H1 (cell line): ENCODE measurements around the gene PCP4. TPM values are rescaled to one million over a fixed set of nuclear protein-coding genes. Genes with fewer than 3 reads are reported as not detected.

ENCODE experiments used
- CTCF ChIA-PET: fragments of 300-600 bp; sonication (Branson Sonifier 250); formaldehyde crosslinking; loops from one replicate; lab custom pipeline; 2021; ENCODE audit not compliant: partially characterized antibody; lab: Charles Lee
- POLR2A ChIA-PET: fragments of 300-600 bp; sonication (Branson Sonifier 250); formaldehyde crosslinking; loops from one replicate; lab custom pipeline; 2021; ENCODE audit warnings: inconsistent platforms; ENCODE audit not compliant: partially characterized antibody; lab: Charles Lee
- DNase-seq, 2 experiments: peaks; one replicate each; pipeline versions ENCODE4 v3.0.0 to v3.0.0-alpha.2; 2010 to 2022; ENCODE audit warnings: low spot score in 2 of 2, low read depth in 1 of 2, mixed read lengths in 1 of 2
- FAIRE-seq: peaks from 2 replicates; lab custom pipeline; 2011; peaks lifted over from hg19 to GRCh38; lab: Jason Lieb, UNC
- H2AFZ ChIP-seq: 2 replicates; pipeline ENCODE4 v1.8.1; 2012; ENCODE audit warnings: low read length, inconsistent platforms
- H2AK5ac ChIP-seq: 2 replicates; pipeline ENCODE4 v1.6.1; 2013; ENCODE audit warnings: low read depth, low read length
- H2BK120ac ChIP-seq: replicated peaks from 2 replicates; pipeline ENCODE3; 2013; ENCODE audit warnings: low read depth, low read length, inconsistent platforms
- H2BK12ac ChIP-seq: 2 replicates; pipeline ENCODE4 v1.6.1; 2013; ENCODE audit warnings: low read depth, low read length
- H2BK15ac ChIP-seq: 2 replicates; pipeline ENCODE4 v1.6.1; 2013; ENCODE audit warnings: low read length
- H2BK20ac ChIP-seq: 2 replicates; pipeline ENCODE4 v1.6.1; 2013; ENCODE audit warnings: low read length
- H2BK5ac ChIP-seq: 2 replicates; pipeline ENCODE4 v1.6.1; 2013; ENCODE audit warnings: low read depth, low read length
- H3K14ac ChIP-seq: 2 replicates; pipeline ENCODE4 v1.6.1; 2013; ENCODE audit warnings: inconsistent platforms; ENCODE audit not compliant: insufficient read length
- H3K18ac ChIP-seq: 2 replicates; pipeline ENCODE4 v1.6.1; 2013; ENCODE audit warnings: low read length; ENCODE audit errors: extremely low read depth
- H3K23ac ChIP-seq: 2 replicates; pipeline ENCODE4 v1.6.1; 2013; ENCODE audit warnings: inconsistent platforms; ENCODE audit not compliant: insufficient read length
- H3K23me2 ChIP-seq: 2 replicates; pipeline ENCODE4 v1.6.1; 2013; ENCODE audit warnings: low read depth, low read length
- H3K27ac ChIP-seq: 2 replicates; pipeline ENCODE4 v1.6.1; 2011; ENCODE audit warnings: low read depth, low read length, inconsistent platforms
- H3K27me3 ChIP-seq, 4 experiments: replicated peaks in 1 of 4; 1 replicate in 1 of 4; 2 replicates in 3 of 4; pipeline versions ENCODE4 v1.6.1 to v1.8.1; 2011 to 2013; ENCODE audit warnings: low read length in 3 of 4, mild to moderate bottlenecking in 3 of 4, inconsistent platforms in 2 of 4, mixed read lengths in 2 of 4, moderate library complexity in 1 of 4; ENCODE audit not compliant: control insufficient read depth in 3 of 4, insufficient read depth in 3 of 4; ENCODE audit errors: extremely low read depth in 1 of 4
- H3K36me3 ChIP-seq, 4 experiments: 2 replicates each; pipeline versions ENCODE4 v1.6.1 to v1.8.1; 2011 to 2013; ENCODE audit warnings: mild to moderate bottlenecking in 4 of 4, low read length in 3 of 4, moderate library complexity in 2 of 4, control low read depth in 1 of 4, inconsistent platforms in 1 of 4; ENCODE audit not compliant: insufficient read depth in 4 of 4, control insufficient read depth in 2 of 4
- H3K4ac ChIP-seq: replicated peaks from 2 replicates; pipeline ENCODE3; 2013; ENCODE audit warnings: low read length, low read depth, mixed read lengths, inconsistent platforms; ENCODE audit not compliant: insufficient read length
- H3K4me1 ChIP-seq, 4 experiments: replicated peaks in 1 of 4; 1 replicate in 1 of 4; 2 replicates in 3 of 4; pipeline versions ENCODE4 v1.6.1 to v1.8.1; 2011 to 2013; ENCODE audit warnings: low read length in 3 of 4, inconsistent platforms in 2 of 4, mixed read lengths in 1 of 4; ENCODE audit not compliant: insufficient read depth in 4 of 4, control insufficient read depth in 3 of 4
- H3K4me2 ChIP-seq, 2 experiments: 2 replicates each; pipeline versions ENCODE4 v1.6.1 to v1.8.1; 2011 to 2013; ENCODE audit warnings: low read depth in 2 of 2, low read length in 2 of 2, control low read depth in 1 of 2, inconsistent platforms in 1 of 2, mild to moderate bottlenecking in 1 of 2; ENCODE audit not compliant: insufficient read depth in 1 of 2
- H3K4me3 ChIP-seq, 4 experiments: fragments of 200-600, 300-600 bp in 1 of 4; sonication (generic), shearing (Covaris generic), sonication (Bioruptor Twin) in 1 of 4; 2 replicates each; pipeline versions ENCODE4 v1.5.1 to v1.8.1; 2011 to 2016; ENCODE audit warnings: low read length in 4 of 4, low read depth in 3 of 4, control low read depth in 2 of 4, inconsistent platforms in 2 of 4, mild to moderate bottlenecking in 2 of 4, mixed read lengths in 1 of 4, moderate library complexity in 1 of 4; ENCODE audit not compliant: insufficient read depth in 2 of 4; ENCODE audit errors: extremely low read depth in 1 of 4
- H3K56ac ChIP-seq: replicated peaks from 2 replicates; pipeline ENCODE3; 2013; ENCODE audit warnings: low read depth, mild to moderate bottlenecking, mixed read lengths, low read length, inconsistent platforms; ENCODE audit not compliant: insufficient read length
- H3K79me1 ChIP-seq: 2 replicates; pipeline ENCODE4 v1.6.1; 2013; ENCODE audit warnings: low read depth, low read length, control low read depth
- H3K79me2 ChIP-seq, 2 experiments: 2 replicates each; pipeline versions ENCODE4 v1.6.1 to v1.8.1; 2012 to 2013; ENCODE audit warnings: low read length in 2 of 2, mild to moderate bottlenecking in 2 of 2, inconsistent platforms in 1 of 2; ENCODE audit not compliant: insufficient read depth in 2 of 2, control insufficient read depth in 1 of 2
- H3K9ac ChIP-seq, 4 experiments: replicated peaks in 1 of 4; 1 replicate in 1 of 4; 2 replicates in 3 of 4; pipeline versions ENCODE4 v1.6.1 to v1.8.1; 2011 to 2013; ENCODE audit warnings: low read depth in 3 of 4, low read length in 3 of 4, control low read depth in 2 of 4, mild to moderate bottlenecking in 2 of 4, moderate library complexity in 2 of 4, inconsistent platforms in 1 of 4; ENCODE audit errors: extremely low read depth in 1 of 4
- H3K9me3 ChIP-seq, 2 experiments: 2 replicates each; pipeline versions ENCODE4 v1.6.1 to v1.8.1; 2012 to 2013; ENCODE audit warnings: mild to moderate bottlenecking in 2 of 2, moderate library complexity in 2 of 2, control low read depth in 1 of 2, inconsistent platforms in 1 of 2, low read depth in 1 of 2, low read length in 1 of 2, mixed read lengths in 1 of 2; ENCODE audit not compliant: insufficient read depth in 2 of 2
- H4K20me1 ChIP-seq, 2 experiments: replicated peaks in 1 of 2; 2 replicates each; pipeline versions ENCODE3 to v1.8.1; 2011 to 2013; ENCODE audit warnings: inconsistent platforms in 2 of 2, low read length in 2 of 2, mild to moderate bottlenecking in 1 of 2; ENCODE audit not compliant: insufficient read depth in 2 of 2, control insufficient read depth in 1 of 2
- H4K5ac ChIP-seq: 2 replicates; pipeline ENCODE4 v1.6.1; 2013; ENCODE audit warnings: low read length, low read depth, mixed read lengths, inconsistent platforms; ENCODE audit not compliant: insufficient read length
- H4K8ac ChIP-seq: 2 replicates; pipeline ENCODE4 v1.8.0; 2013; ENCODE audit warnings: mild to moderate bottlenecking, moderate library complexity, low read length, inconsistent platforms; ENCODE audit not compliant: insufficient read depth; ENCODE audit errors: extremely low read depth
- H4K91ac ChIP-seq: replicated peaks from 2 replicates; pipeline ENCODE3; 2013; ENCODE audit warnings: low read length, mixed read lengths, inconsistent platforms; ENCODE audit not compliant: insufficient read length
- ATF2 ChIP-seq: IDR thresholded peaks from 2 replicates; pipeline ENCODE4 v1.6.1; 2012; ENCODE audit warnings: low read length, inconsistent platforms
- CBX5 ChIP-seq: fragments of 300-800, 300-1000 bp; sonication (generic); IDR thresholded peaks from 2 replicates; pipeline ENCODE4 v1.7.1; 2016; ENCODE audit warnings: antibody characterized with exemption, low read length, low read depth
- CEBPB ChIP-seq: IDR thresholded peaks from 2 replicates; pipeline ENCODE4 v1.6.1; 2012; ENCODE audit warnings: low read depth, low read length
- CTBP2 ChIP-seq: IDR thresholded peaks from 2 replicates; pipeline ENCODE4 v1.7.0; 2011; ENCODE audit warnings: borderline replicate concordance, mild to moderate bottlenecking, moderate library complexity, mixed read lengths, low read length; ENCODE audit not compliant: insufficient read depth, insufficient read length
- GABPA ChIP-seq: IDR thresholded peaks from 2 replicates; pipeline ENCODE4 v1.6.1; 2011; ENCODE audit warnings: mild to moderate bottlenecking, low read length, moderate library complexity, borderline replicate concordance; ENCODE audit not compliant: insufficient read depth
- GTF2F1 ChIP-seq: IDR thresholded peaks from 2 replicates; pipeline ENCODE4 v1.6.1; 2012; ENCODE audit warnings: low read depth, low read length, improper control_type of control experiment, borderline replicate concordance
- HDAC6 ChIP-seq: IDR thresholded peaks from one replicate; pipeline ENCODE4 v1.7.1; 2012; ENCODE audit warnings: low read depth, mild to moderate bottlenecking, inconsistent platforms, low read length, moderate library complexity
- MAX ChIP-seq: IDR thresholded peaks from 2 replicates; pipeline ENCODE4 v1.6.1; 2012; ENCODE audit warnings: inconsistent platforms
- SIN3A ChIP-seq, 2 experiments: IDR thresholded peaks in 1 of 2; conservative IDR thresholded peaks in 1 of 2; 2 replicates each; pipeline ENCODE4 v1.6.1; 2011 to 2012; ENCODE audit warnings: low read length in 2 of 2, improper control_type of control experiment in 1 of 2, low read depth in 1 of 2, mild to moderate bottlenecking in 1 of 2
- SP2 ChIP-seq: IDR thresholded peaks from 2 replicates; pipeline ENCODE4 v1.6.1; 2012; ENCODE audit warnings: mild to moderate bottlenecking, low read length, inconsistent platforms
- SP4 ChIP-seq: IDR thresholded peaks from 2 replicates; pipeline ENCODE4 v1.6.1; 2012; ENCODE audit warnings: low read length, inconsistent platforms
- SRF ChIP-seq: IDR thresholded peaks from 2 replicates; pipeline ENCODE4 v1.6.1; 2011; ENCODE audit warnings: mild to moderate bottlenecking, low read depth, low read length, moderate library complexity
- WGBS, 2 experiments: shearing (Covaris generic) in 1 of 2; methylation state at CpG; one replicate each; pipeline versions ENCODE4 v1.1.6 to v1.1.7; 2013 to 2015; ENCODE audit warnings: low lambda C conversion rate in 2 of 2, mixed read lengths in 2 of 2, inconsistent platforms in 1 of 2, low coverage in 1 of 2, missing lambda C conversion rate in 1 of 2; ENCODE audit not compliant: insufficient replicate concordance in 2 of 2, insufficient coverage in 1 of 2, insufficient read length in 1 of 2; ENCODE audit errors: extremely low coverage in 1 of 2, missing lambda C conversion rate in 1 of 2; 5-methylcytosine and 5-hydroxymethylcytosine counted together
- polyA plus RNA-seq, 7 experiments: library from polyadenylated mRNA; depleted of rRNA in 3 of 7; stranded (reverse) in 5 of 7; unstranded in 2 of 7; fragments of >200 nt in 5 of 7; fragments of 200-250 nt in 2 of 7; gene quantifications; 1 replicate in 5 of 7; 2 replicates in 1 of 7; 4 replicates in 1 of 7; pipeline versions ENCODE4 v1.2.1 to v1.2.3, GENCODE V29; 2011 to 2013; ENCODE audit warnings: missing spikeins in 2 of 7, mixed read lengths in 2 of 7
- total RNA-seq: library from RNA; stranded (reverse); fragmentation: NEBNext Ultra II Directional; extraction: Animal tissue kit (Norgen Biotek cat#: 25700); gene quantifications from 2 replicates; pipeline ENCODE4 v1.2.1, GENCODE V29; 2021

The PCP4 gene
- total and polyA plus RNA-seq, 2 of the 8 experiments (the other 6 are each of a cell fraction or from before 2014, with no cell fraction given), result 1.8 to 2.4 TPM

- H3K23ac ChIP-seq, result no peak overlapping the region
- no peaks in the 10 kb centered on the region for H3K79me2 ChIP-seq
- FAIRE-seq, result no peak
- H3K9ac ChIP-seq, result no peak overlapping the region
- H4K8ac ChIP-seq, result no peak overlapping the region
- no peak for DNase-seq
- ChIA-PET POLR2A (no interaction called here), CTCF (interaction anchor here (1.1 to 4.5 kb wide), 6 partner anchors 14 to 237 kb away, joined by 3 to 41 read pairs (median 3); partner anchors contain the start of gene PCP4)
- H3K4me1 ChIP-seq, result peaks cover 0 to 4% (median 0%) of the 10 kb centered on the region in 4 experiments; a peak in 1 of 7 replicates
- H3K79me1 ChIP-seq, result no peaks in the 10 kb centered on the region
- no peak overlapping the region for H3K56ac ChIP-seq
- H2AFZ ChIP-seq, result no peak overlapping the region
- H4K5ac ChIP-seq, result no peak overlapping the region
- H3K23me2 ChIP-seq, result no peaks in the 10 kb centered on the region
- no peak overlapping the region for H3K4me3 ChIP-seq
- H2BK120ac ChIP-seq, result no peak overlapping the region
- H4K91ac ChIP-seq, result no peak overlapping the region
- no peak overlapping the region for H3K4me2 ChIP-seq
- no peaks in the 10 kb centered on the region for H3K27me3 ChIP-seq
- H2BK20ac ChIP-seq, result no peak overlapping the region
- H2AK5ac ChIP-seq, result no peak overlapping the region
- H2BK5ac ChIP-seq, result no peak overlapping the region
- TF ChIP-seq CEBPB (no peak), MAX (no peak), SRF (no peak), ATF2 (no peak), HDAC6 (no peak), SP4 (no peak), SIN3A (conservative IDR thresholded peaks at IDR 0.05 in 1 of 2, IDR thresholded peaks at IDR 0.05 in 1 of 2; ENCODE audit: low read depth in 1 of 2, low read length in 2 of 2) (no peak), CTBP2 (no peak), GTF2F1 (no peak), CBX5 (no peak), GABPA (no peak), SP2 (no peak)
- no peaks in the 10 kb centered on the region for H4K20me1 ChIP-seq
- no peak overlapping the region for H3K14ac ChIP-seq
- no peak overlapping the region for H3K27ac ChIP-seq
- no peak overlapping the region for H3K18ac ChIP-seq
- H3K4ac ChIP-seq, result no peak overlapping the region
- no peak overlapping the region for H2BK15ac ChIP-seq
- no peaks in the 10 kb centered on the region for H3K9me3 ChIP-seq
- no peaks in the 10 kb centered on the region for H3K36me3 ChIP-seq
- 82% methylated on average over 3 of the region's 3 CpGs; no CpG with 5 or more reads in 1 of the 2 experiments for WGBS, 2 experiments
- H2BK12ac ChIP-seq, result no peak overlapping the region
Observed at GRCh38 chr21:39882839-39883195, 15.6 kb downstream of the PCP4 start.
